HepG2 (cell line): ENCODE measurements around the gene BRD3. TPM values are rescaled to one million over a fixed set of nuclear protein-coding genes. Genes with fewer than 3 reads are reported as not detected.

Experiments
- ARID5B ChIP-seq: IDR thresholded peaks from 2 replicates; pipeline ENCODE4 v1.4.0; 2020; ENCODE audit warnings: mild to moderate bottlenecking, missing genetic modification reagents
- CHD2 ChIP-seq: IDR thresholded peaks from 2 replicates; pipeline ENCODE4 v1.6.1; 2011; ENCODE audit warnings: low read depth, low read length, improper control_type of control experiment
- HES4 ChIP-seq: sonication (generic); formaldehyde crosslinking; IDR thresholded peaks from 2 replicates; pipeline ENCODE4 v1.9.0; 2021; ENCODE audit warnings: mild to moderate bottlenecking, missing genetic modification reagents, borderline replicate concordance
- IKZF1 ChIP-seq: fragments of 450-650 bp; IDR thresholded peaks from 2 replicates; pipeline ENCODE4 v1.7.1; 2016
- IRF2 ChIP-seq: IDR thresholded peaks from 2 replicates; pipeline ENCODE4 v1.6.1; 2018; ENCODE audit warnings: missing genetic modification reagents, missing compliant biosample characterization
- KDM3A ChIP-seq: IDR thresholded peaks from 2 replicates; pipeline ENCODE4 v1.6.1; 2018; ENCODE audit warnings: low read depth, missing compliant biosample characterization
- MED13 ChIP-seq: sonication (generic); formaldehyde crosslinking; IDR thresholded peaks from 2 replicates; pipeline ENCODE4 v1.5.0; 2020; ENCODE audit warnings: missing genetic modification reagents
- MTF2 ChIP-seq: sonication (generic); formaldehyde crosslinking; IDR thresholded peaks from 2 replicates; pipeline ENCODE4 v1.5.0; 2020; ENCODE audit warnings: missing genetic modification reagents, borderline replicate concordance
- SALL1 ChIP-seq: sonication (generic); formaldehyde crosslinking; IDR thresholded peaks from 2 replicates; pipeline ENCODE4 v1.8.0; 2022; ENCODE audit warnings: mild to moderate bottlenecking, missing genetic modification reagents
- TEAD2 ChIP-seq: sonication (generic); formaldehyde crosslinking; IDR thresholded peaks from 2 replicates; pipeline ENCODE4 v1.9.0; 2021; ENCODE audit warnings: missing genetic modification reagents
- ZNF20 ChIP-seq: sonication (generic); formaldehyde crosslinking; IDR thresholded peaks from 2 replicates; pipeline ENCODE4 v1.4.0; 2020; ENCODE audit warnings: mild to moderate bottlenecking, moderate library complexity, missing genetic modification reagents
- ZNF780A ChIP-seq: sonication (generic); formaldehyde crosslinking; IDR thresholded peaks from 2 replicates; pipeline ENCODE4 v1.8.0; 2022; ENCODE audit warnings: mild to moderate bottlenecking, missing genetic modification reagents, moderate library complexity
- ZSCAN25 ChIP-seq: sonication (generic); formaldehyde crosslinking; IDR thresholded peaks from 2 replicates; pipeline ENCODE4 v1.8.0; 2022; ENCODE audit warnings: mild to moderate bottlenecking, missing genetic modification reagents
- polyA plus RNA-seq, 8 experiments: library from polyadenylated mRNA; depleted of rRNA in 3 of 8; stranded (reverse) in 7 of 8; unstranded in 1 of 8; fragments of >200 nt; fragmentation: Illumina TruSeq in 4 of 8; extraction: Trizol in 4 of 8; gene quantifications; 2 replicates each; pipeline versions ENCODE4 v1.2.1 to v1.2.3, GENCODE V29; 2011 to 2016; ENCODE audit warnings: low read depth in 4 of 8, missing spikeins in 1 of 8, mixed read lengths in 1 of 8; ENCODE audit not compliant: insufficient read depth in 1 of 8
- total RNA-seq, 5 experiments: library from RNA; depleted of rRNA; stranded (reverse); fragments of >200 nt; fragmentation: Illumina TruSeq; extraction: Trizol; gene quantifications; 2 replicates each; pipeline ENCODE4 v1.2.3, GENCODE V29; 2016; ENCODE audit warnings: low read depth in 1 of 5
- TF ChIP-seq, protein P1 (sequence below): IDR thresholded peaks from 2 replicates; pipeline ENCODE4 v1.6.1; 2016; ENCODE audit warnings: low read depth, missing genetic modification reagents, missing compliant biosample characterization
- TF ChIP-seq, protein P2 (sequence below): sonication (generic); formaldehyde crosslinking; IDR thresholded peaks from 2 replicates; pipeline ENCODE4 v1.5.1; 2020; ENCODE audit warnings: missing genetic modification reagents, mild to moderate bottlenecking, borderline replicate concordance

BRD3 gene
- total and polyA plus RNA-seq, 2 of the 13 experiments (the other 11 are each of a cell fraction or from before 2014, with no cell fraction given), result 5.9 to 12.9 TPM

- TF ChIP-seq TEAD2 (CRISPR knock-in tag), result no peak
- TF ChIP-seq IKZF1, result no peak
- no peak for TF ChIP-seq KDM3A
- TF ChIP-seq, protein P1, sequence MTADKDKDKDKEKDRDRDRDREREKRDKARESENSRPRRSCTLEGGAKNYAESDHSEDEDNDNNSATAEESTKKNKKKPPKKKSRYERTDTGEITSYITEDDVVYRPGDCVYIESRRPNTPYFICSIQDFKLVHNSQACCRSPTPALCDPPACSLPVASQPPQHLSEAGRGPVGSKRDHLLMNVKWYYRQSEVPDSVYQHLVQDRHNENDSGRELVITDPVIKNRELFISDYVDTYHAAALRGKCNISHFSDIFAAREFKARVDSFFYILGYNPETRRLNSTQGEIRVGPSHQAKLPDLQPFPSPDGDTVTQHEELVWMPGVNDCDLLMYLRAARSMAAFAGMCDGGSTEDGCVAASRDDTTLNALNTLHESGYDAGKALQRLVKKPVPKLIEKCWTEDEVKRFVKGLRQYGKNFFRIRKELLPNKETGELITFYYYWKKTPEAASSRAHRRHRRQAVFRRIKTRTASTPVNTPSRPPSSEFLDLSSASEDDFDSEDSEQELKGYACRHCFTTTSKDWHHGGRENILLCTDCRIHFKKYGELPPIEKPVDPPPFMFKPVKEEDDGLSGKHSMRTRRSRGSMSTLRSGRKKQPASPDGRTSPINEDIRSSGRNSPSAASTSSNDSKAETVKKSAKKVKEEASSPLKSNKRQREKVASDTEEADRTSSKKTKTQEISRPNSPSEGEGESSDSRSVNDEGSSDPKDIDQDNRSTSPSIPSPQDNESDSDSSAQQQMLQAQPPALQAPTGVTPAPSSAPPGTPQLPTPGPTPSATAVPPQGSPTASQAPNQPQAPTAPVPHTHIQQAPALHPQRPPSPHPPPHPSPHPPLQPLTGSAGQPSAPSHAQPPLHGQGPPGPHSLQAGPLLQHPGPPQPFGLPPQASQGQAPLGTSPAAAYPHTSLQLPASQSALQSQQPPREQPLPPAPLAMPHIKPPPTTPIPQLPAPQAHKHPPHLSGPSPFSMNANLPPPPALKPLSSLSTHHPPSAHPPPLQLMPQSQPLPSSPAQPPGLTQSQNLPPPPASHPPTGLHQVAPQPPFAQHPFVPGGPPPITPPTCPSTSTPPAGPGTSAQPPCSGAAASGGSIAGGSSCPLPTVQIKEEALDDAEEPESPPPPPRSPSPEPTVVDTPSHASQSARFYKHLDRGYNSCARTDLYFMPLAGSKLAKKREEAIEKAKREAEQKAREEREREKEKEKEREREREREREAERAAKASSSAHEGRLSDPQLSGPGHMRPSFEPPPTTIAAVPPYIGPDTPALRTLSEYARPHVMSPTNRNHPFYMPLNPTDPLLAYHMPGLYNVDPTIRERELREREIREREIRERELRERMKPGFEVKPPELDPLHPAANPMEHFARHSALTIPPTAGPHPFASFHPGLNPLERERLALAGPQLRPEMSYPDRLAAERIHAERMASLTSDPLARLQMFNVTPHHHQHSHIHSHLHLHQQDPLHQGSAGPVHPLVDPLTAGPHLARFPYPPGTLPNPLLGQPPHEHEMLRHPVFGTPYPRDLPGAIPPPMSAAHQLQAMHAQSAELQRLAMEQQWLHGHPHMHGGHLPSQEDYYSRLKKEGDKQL (CRISPR knock-in tag), result no peak
- peak; percentile 21; the same call in 1 of the 2 replicates for TF ChIP-seq ARID5B (CRISPR knock-in tag)
- 0 out of 2 replicates have a peak, but pooled peaks have one; percentile 10 for TF ChIP-seq ZSCAN25
- TF ChIP-seq HES4, result 0 out of 2 replicates have a peak, but pooled peaks have one; percentile 38
- TF ChIP-seq IRF2, result peak; percentile 44; the same call in 1 of the 2 replicates
- no peak for TF ChIP-seq CHD2
- no peak for TF ChIP-seq MTF2 (CRISPR knock-in tag)
- TF ChIP-seq ZNF780A (CRISPR knock-in tag), result no peak
- TF ChIP-seq, protein P2, sequence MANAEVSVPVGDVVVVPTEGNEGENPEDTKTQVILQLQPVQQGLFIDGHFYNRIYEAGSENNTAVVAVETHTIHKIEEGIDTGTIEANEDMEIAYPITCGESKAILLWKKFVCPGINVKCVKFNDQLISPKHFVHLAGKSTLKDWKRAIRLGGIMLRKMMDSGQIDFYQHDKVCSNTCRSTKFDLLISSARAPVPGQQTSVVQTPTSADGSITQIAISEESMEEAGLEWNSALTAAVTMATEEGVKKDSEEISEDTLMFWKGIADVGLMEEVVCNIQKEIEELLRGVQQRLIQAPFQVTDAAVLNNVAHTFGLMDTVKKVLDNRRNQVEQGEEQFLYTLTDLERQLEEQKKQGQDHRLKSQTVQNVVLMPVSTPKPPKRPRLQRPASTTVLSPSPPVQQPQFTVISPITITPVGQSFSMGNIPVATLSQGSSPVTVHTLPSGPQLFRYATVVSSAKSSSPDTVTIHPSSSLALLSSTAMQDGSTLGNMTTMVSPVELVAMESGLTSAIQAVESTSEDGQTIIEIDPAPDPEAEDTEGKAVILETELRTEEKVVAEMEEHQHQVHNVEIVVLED (CRISPR knock-in tag), result no peak
- TF ChIP-seq ZNF20 (CRISPR knock-in tag), result no peak
- TF ChIP-seq SALL1 (CRISPR knock-in tag), result peak; percentile 34
- TF ChIP-seq MED13 (CRISPR knock-in tag), result no peak
Measured at GRCh38 chr9:134065612-134066419, 2.0 kb downstream of the BRD3 start (continued).
